D721Med (cell line): ENCODE measurements around the gene SDK1.

Experiments used
- DNase-seq: peaks from one replicate; pipeline ENCODE4 v3.0.0; 2011; ENCODE audit warnings: low spot score; ENCODE audit not compliant: insufficient read length
- FAIRE-seq: peaks from 2 replicates; lab custom pipeline; 2011; peaks lifted over from hg19 to GRCh38; lab: Jason Lieb, UNC
- CTCF ChIP-seq: IDR thresholded peaks from 2 replicates; pipeline ENCODE4 v1.5.1; 2012; ENCODE audit warnings: mild to moderate bottlenecking, control low read depth; ENCODE audit not compliant: insufficient read depth; ENCODE audit errors: missing control alignments

The SDK1 gene

GRCh38 chr7:4168541-4168940 lies 867.5 kb downstream of the SDK1 start:
- DNase-seq: no peak
- no peak for TF ChIP-seq CTCF
- FAIRE-seq: no peak

- TF ChIP-seq CTCF: no peak
- DNase-seq (no peak), FAIRE-seq (no peak)
Observed at GRCh38 chr7:4169455-4169854, 868.4 kb downstream of the SDK1 start.

- DNase-seq (no peak), FAIRE-seq (no peak)
- no peak for TF ChIP-seq CTCF
Observed at GRCh38 chr7:4170997-4171786, 870.1 kb downstream of the SDK1 start.

- no peak for FAIRE-seq
- DNase-seq: no peak
Observed at GRCh38 chr7:4172883-4173282, 871.8 kb downstream of the SDK1 start.

GRCh38 chr7:4173615-4174014 lies 872.6 kb downstream of the SDK1 start:
- TF ChIP-seq CTCF: no peak
- no peak for DNase-seq
- no peak for FAIRE-seq

More at GRCh38 chr7:4172883-4173282, 871.8 kb downstream of the SDK1 start:
- TF ChIP-seq CTCF: no peak

- no peak for TF ChIP-seq CTCF
- DNase-seq (no peak), FAIRE-seq (no peak)
Observed at GRCh38 chr7:4174016-4174415, 873.0 kb downstream of the SDK1 start.

- FAIRE-seq (no peak), DNase-seq (no peak)
- no peak for TF ChIP-seq CTCF
Observed at GRCh38 chr7:4174451-4174850, 873.4 kb downstream of the SDK1 start.
